ENCODE data around the gene B4GALT4.
"Not testable (repeated sequence)": the region's sequence is repeated elsewhere in the genome, so short reads cannot be mapped to it uniquely, and the experiment has no call there.

DNA sequence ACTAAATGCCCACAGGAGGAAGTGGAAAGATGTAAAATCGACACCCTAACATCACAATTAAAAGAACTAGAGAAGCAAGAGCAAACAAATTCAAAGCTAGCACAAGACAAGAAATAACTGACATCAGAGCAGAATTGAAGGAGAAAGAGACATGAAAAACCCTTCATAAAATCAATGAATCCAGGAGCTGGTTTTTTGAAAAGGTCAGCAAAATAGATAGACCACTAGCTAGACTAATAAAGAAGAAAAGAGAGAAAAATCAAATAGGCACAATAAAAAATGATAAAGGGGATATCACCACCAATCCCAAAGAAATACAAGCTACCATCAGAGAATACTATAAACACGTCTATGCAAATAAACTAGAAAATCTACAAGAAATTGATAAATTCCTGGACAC lies 29.5 kb upstream of the B4GALT4 start:
- not testable (repeated sequence) for TF ChIP-seq EZH2 (IDR thresholded peaks at IDR 0.05; ENCODE audit: low read depth)
- TF ChIP-seq, protein P1, sequence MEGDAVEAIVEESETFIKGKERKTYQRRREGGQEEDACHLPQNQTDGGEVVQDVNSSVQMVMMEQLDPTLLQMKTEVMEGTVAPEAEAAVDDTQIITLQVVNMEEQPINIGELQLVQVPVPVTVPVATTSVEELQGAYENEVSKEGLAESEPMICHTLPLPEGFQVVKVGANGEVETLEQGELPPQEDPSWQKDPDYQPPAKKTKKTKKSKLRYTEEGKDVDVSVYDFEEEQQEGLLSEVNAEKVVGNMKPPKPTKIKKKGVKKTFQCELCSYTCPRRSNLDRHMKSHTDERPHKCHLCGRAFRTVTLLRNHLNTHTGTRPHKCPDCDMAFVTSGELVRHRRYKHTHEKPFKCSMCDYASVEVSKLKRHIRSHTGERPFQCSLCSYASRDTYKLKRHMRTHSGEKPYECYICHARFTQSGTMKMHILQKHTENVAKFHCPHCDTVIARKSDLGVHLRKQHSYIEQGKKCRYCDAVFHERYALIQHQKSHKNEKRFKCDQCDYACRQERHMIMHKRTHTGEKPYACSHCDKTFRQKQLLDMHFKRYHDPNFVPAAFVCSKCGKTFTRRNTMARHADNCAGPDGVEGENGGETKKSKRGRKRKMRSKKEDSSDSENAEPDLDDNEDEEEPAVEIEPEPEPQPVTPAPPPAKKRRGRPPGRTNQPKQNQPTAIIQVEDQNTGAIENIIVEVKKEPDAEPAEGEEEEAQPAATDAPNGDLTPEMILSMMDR (conservative IDR thresholded peaks at IDR 0.05) = not testable (repeated sequence)
